HG03432 (cell line): ENCODE data around the gene ASB5.
"Not testable (repeated sequence)": the region's sequence is repeated elsewhere in the genome, so short reads cannot be mapped to it uniquely, and the experiment has no call there.

ENCODE experiments used
- ATAC-seq: cut with Tn5 transposase; IDR thresholded peaks from one replicate; pipeline ENCODE4 v1.9.1; 2021; ENCODE audit warnings: mild to moderate bottlenecking, moderate library complexity; ENCODE audit not compliant: unreplicated experiment

Gene ASB5, protein sequence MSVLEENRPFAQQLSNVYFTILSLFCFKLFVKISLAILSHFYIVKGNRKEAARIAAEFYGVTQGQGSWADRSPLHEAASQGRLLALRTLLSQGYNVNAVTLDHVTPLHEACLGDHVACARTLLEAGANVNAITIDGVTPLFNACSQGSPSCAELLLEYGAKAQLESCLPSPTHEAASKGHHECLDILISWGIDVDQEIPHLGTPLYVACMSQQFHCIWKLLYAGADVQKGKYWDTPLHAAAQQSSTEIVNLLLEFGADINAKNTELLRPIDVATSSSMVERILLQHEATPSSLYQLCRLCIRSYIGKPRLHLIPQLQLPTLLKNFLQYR

DNA sequence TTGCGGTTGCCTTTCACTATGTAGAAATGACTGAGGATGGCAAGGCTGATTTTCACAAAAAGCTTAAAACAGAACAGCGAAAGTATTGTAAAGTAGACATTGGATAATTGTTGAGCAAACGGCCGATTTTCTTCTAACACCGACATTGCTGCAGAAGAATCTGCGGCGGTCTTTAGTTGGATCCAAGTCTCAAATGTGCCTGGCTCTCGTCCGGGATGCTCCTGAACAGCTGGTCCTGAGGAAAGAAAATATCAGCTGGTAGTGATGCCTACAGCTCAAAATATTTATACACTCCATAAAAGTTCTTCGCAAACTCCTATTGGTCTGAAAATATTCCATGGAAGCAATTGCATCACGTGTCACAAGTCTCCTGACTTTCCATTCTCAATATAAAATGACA is at the start of gene ASB5:
Gene ASB5, minus strand, starts transcription at position 260 of the 400 bp plus-strand sequence. Its CDS starts 114 bp downstream, at position 146.
- ATAC-seq, result no peak

DNA sequence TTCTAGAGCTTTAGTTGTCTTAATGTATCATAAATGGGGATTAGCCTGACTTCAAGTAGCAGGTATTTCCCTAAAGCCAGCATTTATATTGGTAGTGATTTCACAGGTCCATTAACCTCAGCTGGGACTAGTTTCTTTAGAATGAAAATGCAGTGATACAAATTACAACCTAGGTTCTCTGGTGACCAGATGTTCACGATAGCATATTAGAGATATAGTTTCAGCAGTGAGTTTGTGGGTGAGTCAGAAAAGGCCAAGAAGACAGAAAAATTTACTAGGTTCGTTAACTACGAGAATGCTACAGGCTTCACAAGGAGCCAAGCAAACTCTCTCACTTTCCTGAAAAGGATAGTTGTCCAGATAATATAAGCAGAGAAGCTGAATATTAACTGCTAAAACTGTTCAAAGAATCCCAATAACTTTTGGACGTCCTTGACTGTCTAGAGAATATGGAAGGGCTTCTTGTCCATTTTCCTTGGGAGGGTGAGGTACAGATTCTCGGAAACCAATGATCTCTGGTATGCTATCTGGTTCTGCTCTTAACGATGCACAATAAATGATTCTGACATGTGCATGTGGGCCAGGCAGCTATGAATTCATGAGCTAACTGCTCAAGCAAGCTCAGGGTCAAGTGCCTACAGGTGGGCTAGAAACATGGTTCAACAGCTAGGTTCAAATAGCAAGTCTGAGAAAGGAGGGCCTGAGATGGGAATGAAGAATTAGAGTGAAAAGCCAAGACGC is 44.7 kb upstream of the ASB5 start:
- ATAC-seq, result no peak

DNA sequence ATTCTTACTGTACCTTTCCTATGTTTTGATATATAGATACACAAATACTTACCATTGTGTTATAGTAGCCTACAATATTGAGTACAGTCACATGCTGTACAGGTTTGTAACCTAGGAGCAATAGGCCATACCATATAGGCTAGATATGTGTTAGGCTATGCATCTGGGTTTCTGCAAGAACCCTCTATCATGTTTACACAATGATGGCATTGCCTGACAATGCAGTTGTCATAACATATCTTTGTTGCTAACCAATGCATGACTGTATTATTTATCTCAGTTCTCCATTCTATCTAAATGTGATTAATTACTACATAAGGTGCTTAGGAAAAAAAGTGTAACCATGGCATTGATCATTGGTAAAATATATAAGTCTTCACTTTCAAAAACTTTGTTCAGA is 40.8 kb upstream of the ASB5 start:
- no peak for ATAC-seq

DNA sequence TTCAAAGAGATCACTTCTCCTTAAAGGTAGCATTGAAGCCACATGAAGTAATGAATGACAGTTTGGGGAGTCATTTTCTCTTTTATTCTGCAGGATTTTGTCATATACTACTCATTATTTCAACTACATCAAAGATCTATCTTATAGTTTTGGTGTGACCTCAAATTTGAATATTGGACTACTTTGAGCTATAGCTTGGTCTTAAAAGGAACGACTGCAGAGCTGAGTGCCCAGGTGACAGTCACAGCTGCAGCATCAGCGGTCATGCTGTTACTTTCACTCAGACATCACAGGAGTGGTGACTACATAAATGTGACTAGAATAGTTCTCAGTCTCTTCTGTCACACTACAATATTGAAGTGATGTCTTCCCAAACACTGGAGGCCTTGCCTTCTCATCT is 40.0 kb upstream of the ASB5 start:
- ATAC-seq, result peak; percentile 98

DNA sequence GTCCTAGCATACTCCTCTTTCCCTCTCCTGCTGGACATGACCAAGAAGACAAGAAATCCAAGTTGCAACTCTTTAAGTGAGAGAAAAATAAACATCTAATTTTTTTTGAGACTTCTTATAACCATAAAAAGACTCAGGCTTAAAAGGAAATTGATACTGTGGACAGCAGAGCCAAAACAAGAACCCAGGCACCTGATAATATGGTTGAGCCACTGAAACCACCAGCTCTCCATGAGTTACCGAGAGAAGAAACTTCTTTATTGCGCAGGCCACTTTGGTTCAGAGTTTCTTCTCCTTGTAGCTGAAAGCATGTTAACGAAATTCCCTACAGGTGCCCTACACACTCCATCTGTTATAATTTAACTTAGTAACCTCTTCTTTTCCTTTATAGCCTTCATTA is 39.4 kb upstream of the ASB5 start:
- ATAC-seq, result peak; percentile 65

DNA sequence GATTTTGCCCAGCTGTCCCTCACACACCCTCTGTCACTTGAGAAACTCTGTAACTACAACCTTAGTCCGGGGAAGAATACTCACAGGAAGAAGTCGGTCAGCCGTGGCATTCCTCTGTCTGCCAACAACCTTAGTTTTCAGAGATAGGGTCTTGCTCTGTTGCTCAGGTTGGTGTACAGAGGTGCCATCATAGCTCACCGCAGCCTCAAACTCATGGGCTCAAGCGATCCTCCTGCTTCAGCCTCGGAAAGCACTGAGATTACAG is 38.6 kb upstream of the ASB5 start:
- ATAC-seq, result no peak

DNA sequence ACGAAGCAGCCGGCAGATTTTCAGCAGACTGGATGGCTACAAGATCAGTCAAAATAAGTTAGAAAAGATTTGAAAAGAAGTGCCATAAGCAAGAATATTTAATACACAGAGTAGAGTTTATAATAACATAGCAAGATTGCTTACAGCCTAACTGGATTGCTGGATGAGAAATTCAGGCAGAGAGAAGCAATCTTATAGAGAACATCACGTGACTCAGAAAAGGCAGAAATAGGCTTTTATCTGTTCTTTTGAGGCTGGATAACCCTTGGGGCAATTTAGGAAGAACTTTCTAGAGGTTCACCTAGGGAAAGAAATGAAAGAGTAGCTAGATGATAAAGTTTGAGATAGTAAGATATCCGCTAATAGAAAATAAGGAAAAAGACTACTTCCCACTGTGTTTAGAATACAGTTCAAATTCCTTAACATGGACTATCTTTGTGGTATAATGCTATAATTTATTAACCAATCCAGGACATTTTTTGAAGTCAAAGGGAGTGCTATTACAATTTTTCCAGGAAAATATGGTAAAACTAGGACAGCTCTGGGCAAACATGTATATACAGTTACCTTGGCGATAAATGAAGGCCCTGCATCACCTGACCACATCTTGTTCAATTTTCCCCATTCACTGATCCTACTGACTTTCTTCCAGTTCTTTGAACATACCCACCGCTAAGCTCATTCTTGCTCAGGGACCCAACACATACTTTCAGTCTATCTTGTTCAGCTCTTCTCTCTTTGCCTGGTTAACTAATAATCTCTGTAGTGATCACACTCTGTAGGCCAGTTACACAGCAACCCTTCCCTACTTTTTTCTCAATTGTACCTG is 38.0 kb upstream of the ASB5 start:
- ATAC-seq, result no peak

DNA sequence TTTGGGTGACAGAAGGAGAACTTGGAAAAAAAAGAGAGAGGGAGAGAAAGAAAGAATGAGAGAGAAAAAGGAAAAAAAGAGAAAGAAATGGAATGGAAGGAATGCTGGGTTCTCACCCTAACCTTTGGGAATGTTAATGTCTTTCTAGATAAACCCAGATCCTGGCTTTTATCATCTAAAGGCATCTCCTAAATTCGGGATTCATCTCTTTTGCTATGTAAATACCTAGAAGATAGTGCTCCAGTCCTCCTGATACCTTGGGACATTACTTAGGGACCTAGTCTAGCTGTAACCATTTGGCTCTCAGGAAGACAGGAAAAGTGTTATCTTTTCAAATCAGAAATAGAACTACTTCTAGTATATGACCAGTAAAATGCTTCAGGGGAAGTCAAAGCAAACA is 34.9 kb upstream of the ASB5 start:
- ATAC-seq, result no peak

DNA sequence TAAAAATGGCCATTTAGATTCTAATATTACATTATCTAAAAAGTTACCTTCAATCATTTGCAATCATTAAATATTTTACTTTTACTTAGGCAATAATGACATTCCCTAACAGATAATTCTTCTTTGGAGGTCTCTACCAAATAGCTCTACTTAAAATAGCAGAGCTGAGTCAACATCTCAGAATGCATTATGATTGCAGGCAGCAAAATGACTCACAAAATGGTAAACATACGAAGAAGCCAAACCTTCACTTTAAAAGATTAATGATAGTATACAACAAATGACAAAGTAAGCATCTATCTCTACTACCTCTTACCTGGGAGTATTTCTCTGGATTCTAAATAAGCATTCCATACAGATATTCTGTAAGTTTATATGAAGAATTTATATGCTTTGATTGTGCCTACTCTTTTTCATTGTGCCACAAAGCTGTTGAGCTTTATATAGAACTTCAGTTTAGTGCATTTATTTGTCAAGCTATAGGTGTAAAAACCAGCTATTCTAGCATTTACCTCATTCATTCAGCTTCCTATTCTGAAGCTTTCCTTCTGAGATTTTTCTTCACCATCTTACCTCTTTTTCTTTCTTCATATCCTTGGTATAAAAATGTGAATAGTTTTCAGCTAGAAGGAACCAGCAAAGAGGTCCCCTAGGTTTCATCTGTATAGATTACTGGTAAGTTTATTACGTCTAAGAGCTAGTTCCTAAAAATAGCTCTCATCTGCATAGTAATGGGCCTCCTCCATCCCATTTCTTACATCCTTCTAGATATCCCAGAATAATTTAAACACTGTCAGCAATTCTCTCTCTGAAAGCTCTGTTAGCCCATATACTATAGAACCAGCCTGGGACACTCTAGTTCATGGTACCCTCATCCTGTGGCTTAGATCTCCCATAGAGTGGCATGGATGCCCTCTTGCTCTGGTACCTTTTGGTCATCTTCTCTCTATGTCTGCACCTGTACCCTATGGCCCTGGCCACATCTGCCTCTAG is 33.6 kb upstream of the ASB5 start:
- ATAC-seq, result no peak

DNA sequence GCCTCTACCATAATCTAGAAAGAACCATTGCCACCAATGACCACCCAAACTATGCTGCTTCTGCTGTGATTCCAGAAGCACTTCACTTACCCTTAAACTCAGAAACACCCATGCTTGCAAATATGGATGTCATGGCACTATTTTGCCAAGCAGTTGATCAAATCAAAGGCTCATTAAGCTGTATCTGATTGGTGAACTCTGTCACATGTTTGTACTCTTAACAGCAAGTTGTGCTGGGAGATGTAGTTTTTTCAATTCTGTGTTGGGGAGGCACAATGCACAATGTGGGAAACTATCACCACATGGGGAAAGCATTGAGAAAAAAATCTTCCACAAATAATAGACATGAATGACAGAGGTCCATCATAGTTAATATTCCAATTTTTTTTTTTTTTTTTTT is 31.5 kb upstream of the ASB5 start:
- no peak for ATAC-seq

DNA sequence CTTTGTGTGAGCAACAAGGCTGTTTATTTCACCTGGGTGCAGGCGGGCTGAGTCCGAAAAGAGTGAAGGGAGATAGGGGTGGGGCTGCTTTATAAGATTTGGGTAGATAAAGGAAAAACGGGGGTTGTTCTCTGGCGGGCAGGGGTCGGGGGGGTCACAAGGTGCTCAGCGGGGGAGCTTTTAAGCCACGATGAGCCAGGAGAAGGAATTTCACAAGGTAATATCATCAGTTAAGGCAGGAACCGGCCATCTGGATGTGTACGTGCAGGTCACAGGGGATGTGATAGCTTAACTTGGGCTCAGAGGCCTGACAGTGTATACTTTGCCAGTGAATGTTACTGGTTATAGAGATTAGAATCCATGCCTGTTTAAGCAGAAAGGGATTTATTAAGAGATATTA is 31.0 kb upstream of the ASB5 start:
- ATAC-seq, result no peak

DNA sequence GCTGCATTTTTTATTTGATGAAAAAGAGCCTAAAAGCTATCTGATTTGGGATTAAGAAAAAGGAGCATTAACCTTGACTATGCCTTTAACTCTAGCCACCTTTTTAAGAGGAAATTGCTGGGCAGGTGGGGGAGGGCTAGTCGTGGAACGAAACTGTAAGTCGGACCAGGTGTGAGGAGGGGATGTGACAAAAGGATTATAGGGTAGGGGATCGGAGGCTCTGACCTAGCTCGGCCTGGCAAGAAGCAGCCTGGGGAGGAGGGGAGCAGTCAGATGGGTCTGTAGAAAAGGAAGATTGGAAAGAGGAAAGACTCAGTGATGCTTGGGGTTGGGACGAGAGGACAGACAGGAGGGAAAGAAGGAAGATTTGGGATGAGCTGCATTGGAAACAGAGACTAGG is 29.6 kb upstream of the ASB5 start:
- ATAC-seq, result no peak

DNA sequence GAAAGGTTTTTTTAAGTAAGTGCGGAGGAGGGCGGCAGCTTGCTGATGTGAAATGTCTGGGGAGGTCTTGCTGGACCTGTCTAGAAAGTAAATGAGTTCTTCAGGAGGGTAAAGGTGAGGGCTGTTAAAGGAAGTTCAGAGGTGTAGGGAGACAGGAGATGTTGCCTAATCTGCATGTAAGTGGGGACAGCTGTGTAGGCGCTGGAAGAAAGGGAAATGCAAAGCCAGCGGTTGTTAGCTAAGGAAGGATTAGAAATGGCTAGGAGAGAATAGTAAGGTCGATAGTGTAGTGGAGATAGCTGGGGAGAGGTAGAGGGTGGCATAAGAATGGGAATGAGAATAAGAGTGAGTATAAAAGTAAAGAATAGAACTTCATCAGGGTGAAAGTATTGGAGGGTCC is 26.9 kb upstream of the ASB5 start:
- not testable (repeated sequence) for ATAC-seq

DNA sequence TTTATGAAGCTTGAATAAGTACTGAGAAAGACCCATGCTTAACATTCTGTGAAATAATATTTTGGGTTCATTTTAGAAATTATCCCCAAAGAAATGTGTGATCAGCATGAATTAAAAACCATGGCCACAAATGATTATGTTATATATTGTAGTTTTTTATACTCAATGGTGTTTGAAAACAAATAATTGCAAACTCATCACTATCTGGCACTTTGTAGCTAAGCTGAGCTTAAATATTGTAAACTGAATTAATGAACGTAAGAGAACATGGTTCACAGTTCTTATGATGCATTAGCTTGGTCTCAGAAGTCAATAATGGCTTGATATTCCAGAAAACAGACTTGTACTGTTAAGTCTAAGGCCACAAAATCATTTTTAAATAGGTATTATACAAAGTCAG is 24.6 kb upstream of the ASB5 start:
- ATAC-seq, result no peak

DNA sequence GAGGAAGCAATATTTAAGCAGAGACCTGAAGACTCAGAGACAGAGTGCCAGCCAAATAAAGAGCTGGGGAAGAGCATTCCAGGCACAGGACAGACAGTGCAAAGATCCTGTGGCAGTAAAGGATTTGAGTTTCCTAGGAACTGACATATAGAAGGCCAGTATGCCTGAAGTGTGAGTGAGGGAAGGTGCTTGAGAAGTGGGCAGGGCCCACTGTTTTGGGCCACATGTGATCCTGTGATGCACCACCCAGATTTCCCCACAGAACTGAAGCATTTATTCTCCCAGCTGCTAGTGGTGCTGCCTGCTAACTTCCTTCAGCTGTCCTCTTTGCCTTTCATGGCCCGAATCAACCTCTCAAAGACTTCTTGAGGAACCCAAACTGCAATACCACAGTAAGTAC is 23.9 kb upstream of the ASB5 start:
- ATAC-seq, result no peak

DNA sequence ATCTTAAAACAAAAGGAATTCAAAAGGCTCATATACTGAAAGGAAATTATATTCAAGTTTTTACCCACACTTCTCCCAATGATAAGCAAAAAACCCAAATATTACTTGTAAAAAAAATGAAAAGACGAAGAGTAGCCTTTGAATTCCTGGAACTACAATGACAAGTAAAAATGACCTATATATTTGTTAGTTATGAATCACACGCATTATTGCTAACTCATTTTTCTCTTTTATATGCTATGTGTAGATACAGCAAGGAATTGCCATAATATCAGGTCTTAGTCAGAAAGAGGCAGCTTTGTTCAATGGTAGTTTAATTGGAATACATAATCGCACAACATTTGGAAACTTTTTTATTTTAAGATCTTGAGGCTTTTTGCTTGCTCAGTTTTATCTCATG is 22.7 kb upstream of the ASB5 start:
- no peak for ATAC-seq

DNA sequence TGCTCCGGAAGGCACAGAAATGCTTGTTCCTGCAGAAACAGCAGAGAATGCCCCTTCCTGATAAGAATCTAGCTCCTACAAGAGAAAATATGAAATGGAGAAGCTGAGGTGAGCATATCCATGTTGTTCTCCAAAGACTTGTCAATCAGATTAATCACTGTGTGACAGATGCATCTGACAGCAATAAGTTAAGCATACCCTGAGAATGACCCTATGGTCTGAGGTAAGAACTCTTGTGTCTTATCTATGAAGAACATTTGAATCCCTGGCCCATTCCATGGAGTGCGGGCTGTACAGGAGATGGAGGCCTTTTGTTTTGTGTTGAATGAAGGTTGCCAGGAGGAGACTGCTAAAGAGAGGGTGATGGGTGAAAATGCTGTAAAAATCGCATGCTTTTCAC is 21.5 kb upstream of the ASB5 start:
- ATAC-seq, result no peak

DNA sequence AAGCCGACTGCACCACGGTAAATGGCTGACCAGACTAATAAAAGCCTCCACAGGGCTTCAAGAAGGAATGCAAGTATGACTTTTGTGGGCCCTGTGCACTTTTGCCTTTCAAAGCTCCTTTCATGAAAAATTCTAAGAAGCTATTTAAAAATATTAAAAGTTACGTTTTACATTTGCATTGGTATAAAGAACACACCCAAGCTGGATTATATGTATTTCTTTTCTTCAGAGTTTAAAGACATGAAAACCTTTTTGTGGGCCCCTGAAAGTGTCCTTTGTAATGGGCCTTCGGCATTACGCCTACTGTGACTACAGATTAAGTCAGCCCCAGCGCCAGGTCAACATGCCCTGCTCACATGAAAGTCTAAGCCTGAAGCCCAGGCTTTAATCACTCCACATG is 20.5 kb upstream of the ASB5 start:
- ATAC-seq, result no peak

DNA sequence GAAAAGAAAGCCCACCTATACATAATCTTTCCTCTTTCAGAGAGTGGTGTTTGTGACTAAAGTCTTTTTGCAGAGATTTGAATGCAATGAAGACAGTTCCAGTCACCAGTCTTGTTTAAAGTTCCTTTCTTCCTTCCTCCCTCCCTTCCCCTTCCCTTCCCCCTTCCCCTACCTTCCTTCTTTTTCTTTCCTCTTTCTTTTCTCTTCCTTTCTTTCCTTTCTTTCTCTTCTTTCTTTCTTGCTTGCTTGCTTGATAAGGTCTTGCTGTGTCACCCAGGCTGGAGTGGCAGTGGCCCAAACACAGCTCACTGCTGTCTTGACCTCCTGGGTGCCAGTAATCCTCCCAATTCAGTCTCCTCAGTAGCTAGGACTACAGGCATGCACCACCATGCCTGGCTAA is 19.0 kb upstream of the ASB5 start:
- no peak for ATAC-seq

DNA sequence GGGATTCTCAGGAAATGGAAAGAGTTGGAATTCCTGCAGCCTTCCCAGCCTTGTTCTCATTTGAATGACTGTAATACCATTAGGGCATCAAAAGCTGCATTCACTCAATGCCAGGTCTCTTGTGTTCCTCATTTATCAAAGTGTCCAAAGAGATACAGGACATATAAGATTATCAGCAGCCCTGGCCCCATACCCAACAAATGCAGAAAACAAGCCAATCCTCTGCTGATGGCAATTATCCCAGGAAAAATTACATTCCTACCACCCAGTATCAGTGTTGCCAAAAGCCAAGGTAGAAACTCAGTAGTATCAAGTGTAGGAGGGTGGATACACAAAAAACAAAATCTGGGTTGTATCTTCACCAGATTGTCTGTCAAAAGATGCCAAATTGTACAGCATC is 18.5 kb upstream of the ASB5 start:
- no peak for ATAC-seq

DNA sequence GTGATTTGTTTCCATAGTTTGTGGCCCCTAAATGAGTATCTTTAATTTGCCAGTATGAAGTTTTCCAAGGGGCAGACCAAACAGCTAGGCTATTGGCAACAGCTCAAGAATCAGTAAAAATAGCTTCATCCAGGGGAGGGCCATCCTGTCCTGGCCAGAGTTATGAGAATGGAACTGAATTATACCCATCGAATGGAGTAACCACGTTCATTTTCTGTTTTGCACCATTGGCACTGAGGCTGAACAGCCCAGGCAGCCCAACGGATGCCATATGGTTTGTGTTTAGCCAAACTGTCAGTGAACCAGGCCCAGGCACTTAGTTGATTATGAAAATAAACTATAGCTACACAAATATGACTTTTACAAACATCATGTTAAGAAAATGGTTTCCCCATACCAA is 17.7 kb upstream of the ASB5 start:
- ATAC-seq, result no peak
